ENCODE measurements around the gene NEAT1. TPM values are rescaled to one million over a fixed set of nuclear protein-coding genes. Genes with fewer than 3 reads are reported as not detected.

Gene NEAT1
- total and polyA plus RNA-seq, 9 of the 15 experiments (the other 6 are each of a cell fraction or from before 2014, with no cell fraction given): 20.1 to 389 (median 62.8) TPM

GRCh38 chr11:65427691-65428577 lies 5.3 kb downstream of the NEAT1 start:
- H3K27ac ChIP-seq (ENCODE audit: extremely low read depth, low read depth, low read length): peak overlapping the region; percentile 98
- ATAC-seq: peak; percentile 27
- in situ Hi-C loops (cut with MboI) (no loop called here), intact Hi-C loops (cut with micrococcal nuclease) (no loop called here)
- H3K36me3 ChIP-seq (ENCODE audit: control insufficient read depth, insufficient read depth, low read length): peaks cover 77% of the 10 kb centered on the region
- ChIA-PET CTCF (ENCODE audit: low intra/inter-chr PET ratio) (no interaction called here), POLR2A (interaction anchor here (0.6 to 17.3 kb wide), 15 partner anchors 8 to 525 kb away, joined by 3 to 1349 read pairs (median 4); partner anchors contain the start of gene MALAT1)
- H3K9ac ChIP-seq (ENCODE audit: insufficient read depth in 1 of 2, low read depth in 2 of 2, low read length in 2 of 2): peak overlapping the region; percentile 69 to 98; a peak in 3 of 4 replicates
- no peaks in the 10 kb centered on the region for H3K27me3 ChIP-seq (ENCODE audit: control insufficient read depth in 2 of 2, insufficient read depth in 2 of 2, low read length in 2 of 2)
- no peak overlapping the region for H2AFZ ChIP-seq (ENCODE audit: low read depth, low read length)
- FAIRE-seq: no peak
- peaks cover 100% of the 10 kb centered on the region for H3K79me2 ChIP-seq (ENCODE audit: control insufficient read depth, insufficient read depth, low read length)
- no peaks in the 10 kb centered on the region for H3K9me1 ChIP-seq (ENCODE audit: control insufficient read depth, insufficient read depth, low read length)
- DNase-seq (ENCODE audit: extremely low read depth in 1 of 4, low spot score in 3 of 4): peak in 1 of 4 experiments; percentile 65
- peaks cover 63% of the 10 kb centered on the region for H4K20me1 ChIP-seq (replicated peaks; ENCODE audit: control insufficient read depth, insufficient read depth, low read length)
- WGBS (ENCODE audit: insufficient coverage, low coverage, missing lambda C conversion rate): 12% methylated on average over 11 of the region's 11 CpGs
- H3K4me2 ChIP-seq (ENCODE audit: insufficient read depth, low read length): peak overlapping the region; percentile 97
- no TSS peak for BruUV-seq (replicated peaks)
- H3K4me1 ChIP-seq (replicated peaks in 1 of 2; ENCODE audit: control insufficient read depth in 2 of 2, insufficient read depth in 2 of 2, low read length in 2 of 2): peaks cover 5 to 32% of the 10 kb centered on the region in 2 experiments; a peak in 4 of 5 replicates
- H3K4me3 ChIP-seq: peak overlapping the region; percentile 79; the same call in 1 of the 2 replicates
- no peaks in the 10 kb centered on the region for H3K9me3 ChIP-seq (replicated peaks; ENCODE audit: control insufficient read depth, insufficient read depth, low read depth, low read length)
- TF ChIP-seq MITF (IDR thresholded peaks at IDR 0.05) (no peak; the same call in 1 of the 2 replicates), ETS2 (tag; IDR thresholded peaks at IDR 0.05; ENCODE audit: borderline replicate concordance, poor library complexity, severe bottlenecking) (no peak), CREB3L1 (IDR thresholded peaks at IDR 0.05; ENCODE audit: borderline replicate concordance, low read depth) (no peak), ESRRB (CRISPR knock-in tag; IDR thresholded peaks at IDR 0.05; ENCODE audit: borderline replicate concordance) (peak; percentile 41; the same call in 1 of the 2 replicates), RUNX1 (IDR thresholded peaks at IDR 0.05; ENCODE audit: low read depth) (peak; percentile 87; the same call in 1 of the 2 replicates), CEBPZ (IDR thresholded peaks at IDR 0.05; ENCODE audit: borderline replicate concordance, low read depth, low read length) (no peak), GATAD2B (IDR thresholded peaks at IDR 0.05; ENCODE audit: borderline replicate concordance) (no peak), RFX5 (IDR thresholded peaks at IDR 0.05; ENCODE audit: low read depth, low read length) (no peak), ESRRA (IDR thresholded peaks at IDR 0.05; ENCODE audit: borderline replicate concordance, low read depth) (no peak), STAT5B (CRISPR knock-in tag; IDR thresholded peaks at IDR 0.05) (no peak)

Data from K562 (cell line).